Liver (tissue), 9 donors: ENCODE data around the gene TNFRSF25. TPM values are rescaled to one million over a fixed set of nuclear protein-coding genes. Genes with fewer than 3 reads are reported as not detected.

Experiments used
- DNase-seq: peaks from one replicate; pipeline ENCODE4 v3.0.0-alpha.2; 2017; ENCODE audit warnings: low spot score
- H3K27ac ChIP-seq, 2 donors: one replicate each; pipeline ENCODE4 v1.7.0; 2013; ENCODE audit warnings: inconsistent platforms in 2 of 2, low read length in 2 of 2, control low read depth in 1 of 2, low read depth in 1 of 2, mild to moderate bottlenecking in 1 of 2
- H3K27me3 ChIP-seq, 4 donors: one replicate each; pipeline versions ENCODE4 v1.6.1 to v1.7.0; 2013; ENCODE audit warnings: low read length in 3 of 4, inconsistent platforms in 1 of 4, mild to moderate bottlenecking in 1 of 4, moderate library complexity in 1 of 4; ENCODE audit not compliant: control insufficient read depth in 4 of 4, insufficient read depth in 4 of 4
- H3K36me3 ChIP-seq, 4 donors: one replicate each; pipeline versions ENCODE4 v1.6.1 to v1.7.0; 2013; ENCODE audit warnings: low read length in 3 of 4, mild to moderate bottlenecking in 3 of 4, low read depth in 1 of 4, moderate library complexity in 1 of 4; ENCODE audit not compliant: control insufficient read depth in 4 of 4, insufficient read depth in 3 of 4
- H3K4me1 ChIP-seq, 4 donors: one replicate each; pipeline versions ENCODE4 v1.6.1 to v1.7.0; 2013; ENCODE audit warnings: low read length in 3 of 4, mild to moderate bottlenecking in 3 of 4, moderate library complexity in 1 of 4; ENCODE audit not compliant: control insufficient read depth in 4 of 4, insufficient read depth in 4 of 4
- H3K4me3 ChIP-seq, 3 donors: one replicate each; pipeline versions ENCODE4 v1.6.1 to v1.7.0; 2013; ENCODE audit warnings: low read length in 3 of 3, control low read depth in 1 of 3, low read depth in 1 of 3, mild to moderate bottlenecking in 1 of 3
- H3K9ac ChIP-seq, 2 donors: one replicate each; pipeline ENCODE4 v1.7.0; 2013; ENCODE audit warnings: low read length in 2 of 2, mild to moderate bottlenecking in 2 of 2, moderate library complexity in 2 of 2, control low read depth in 1 of 2, low read depth in 1 of 2
- H3K9me3 ChIP-seq, 4 donors: one replicate each; pipeline versions ENCODE4 v1.6.1 to v1.7.0; 2013; ENCODE audit warnings: low read length in 3 of 4; ENCODE audit not compliant: control insufficient read depth in 4 of 4
- CTCF ChIP-seq: fragments of 150-350 bp; IDR thresholded peaks from 2 replicates; pipeline ENCODE4 v1.5.1; 2017; ENCODE audit warnings: improper control_type of control experiment, low read depth, low read length; ENCODE audit not compliant: missing input control
- FOXA1 ChIP-seq: IDR thresholded peaks from 2 replicates; pipeline ENCODE4 v1.6.1; 2016; ENCODE audit warnings: antibody characterized with exemption
- GABPA ChIP-seq, 2 donors: IDR thresholded peaks in 1 of 2; conservative IDR thresholded peaks in 1 of 2; 2 replicates each; pipeline ENCODE4 v1.6.1; 2016; ENCODE audit warnings: antibody characterized with exemption in 2 of 2, mild to moderate bottlenecking in 1 of 2, moderate library complexity in 1 of 2
- HNF4A ChIP-seq, 2 donors: conservative IDR thresholded peaks; 2 replicates each; pipeline ENCODE4 v1.6.1; 2016; ENCODE audit warnings: antibody characterized with exemption in 2 of 2, mild to moderate bottlenecking in 2 of 2
- MAX ChIP-seq: IDR thresholded peaks from 2 replicates; pipeline ENCODE4 v1.6.1; 2016; ENCODE audit warnings: antibody characterized with exemption
- NR2F2 ChIP-seq: IDR thresholded peaks from 2 replicates; pipeline ENCODE4 v1.6.1; 2016; ENCODE audit warnings: antibody characterized with exemption
- RAD21 ChIP-seq, 2 donors: IDR thresholded peaks; 2 replicates each; pipeline ENCODE4 v1.6.1; 2016; ENCODE audit warnings: antibody characterized with exemption in 2 of 2, mild to moderate bottlenecking in 2 of 2
- RXRA ChIP-seq, 2 donors: IDR thresholded peaks; 2 replicates each; pipeline ENCODE4 v1.6.1; 2017 to 2018; ENCODE audit warnings: antibody characterized with exemption in 2 of 2, mild to moderate bottlenecking in 1 of 2
- SP1 ChIP-seq: IDR thresholded peaks from 2 replicates; pipeline ENCODE4 v1.6.1; 2018; ENCODE audit warnings: antibody characterized with exemption, mild to moderate bottlenecking
- ZBTB33 ChIP-seq: IDR thresholded peaks from 2 replicates; pipeline ENCODE4 v1.6.1; 2016; ENCODE audit warnings: antibody characterized with exemption
- WGBS: extraction: QIAGEN DNeasy Blood & Tissue Kit; methylation state at CpG from one replicate; pipeline ENCODE4 v1.1.7; 2013; 5-methylcytosine and 5-hydroxymethylcytosine counted together
- polyA plus RNA-seq, 2 donors: library from polyadenylated mRNA; stranded (reverse) in 1 of 2; unstranded in 1 of 2; fragments of 200-250 nt in 1 of 2; fragments of >200 nt in 1 of 2; fragmentation: Nextera tagmentation in 1 of 2; extraction: Ambion mirVana in 1 of 2; gene quantifications; one replicate each; pipeline versions ENCODE4 v1.2.1 to v1.2.3, GENCODE V29; 2013 to 2015
- total RNA-seq, 2 donors: library from RNA; depleted of rRNA; stranded (reverse); fragments of >200 nt; gene quantifications; one replicate each; pipeline ENCODE4 v1.2.3, GENCODE V29; 2014
- donor health status: healthy.
- donor health status: healthy.
- donor health status: healthy.
- donor health status: healthy.
- donor health status: healthy.

The TNFRSF25 gene
- total and polyA plus RNA-seq, 4 donors: 0.78 to 2.6 (median 2.0) TPM

GRCh38 chr1:6450005-6450450 lies 15.9 kb downstream of the TNFRSF25 start:
- Histone ChIP-seq H3K4me1 (peaks cover 35 to 69% (median 44%) of the 10 kb centered on the region in 4 donors), H3K4me3 (peak overlapping the region in 1 of 3 donors; percentile 11), H3K27me3 (no peaks in the 10 kb centered on the region), H3K27ac (peak overlapping the region; percentile 70 to 76), H3K9ac (no peak overlapping the region), H3K9me3 (no peaks in the 10 kb centered on the region), H3K36me3 (no peaks in the 10 kb centered on the region)
- 9% methylated on average over 7 of the region's 7 CpGs for WGBS
- no peak for DNase-seq
- no peak for TF ChIP-seq FOXA1
- TF ChIP-seq NR2F2: no peak
- TF ChIP-seq ZBTB33: no peak
- no peak for TF ChIP-seq MAX
- no peak for TF ChIP-seq RAD21 (IDR thresholded peaks at IDR 0.05)
- no peak for TF ChIP-seq GABPA (IDR thresholded peaks at IDR 0.05 in 1 of 2, conservative IDR thresholded peaks at IDR 0.05 in 1 of 2)

GRCh38 chr1:6448749-6449631 lies 17.0 kb downstream of the TNFRSF25 start:
- no peaks in the 10 kb centered on the region for H3K9me3 ChIP-seq
- peak overlapping the region; percentile 70 to 76 for H3K27ac ChIP-seq
- H3K27me3 ChIP-seq: no peaks in the 10 kb centered on the region
- peak overlapping the region in 2 of 3 donors; percentile 10 to 55 for H3K4me3 ChIP-seq
- H3K4me1 ChIP-seq: peaks cover 34 to 78% (median 53%) of the 10 kb centered on the region in 4 donors
- no peak overlapping the region for H3K9ac ChIP-seq
- WGBS: 3% methylated on average over 66 of the region's 66 CpGs
- TF ChIP-seq CTCF: no peak
- TF ChIP-seq SP1: peak; percentile 60
- peak in 1 of 2 donors; percentile 29 for TF ChIP-seq HNF4A (conservative IDR thresholded peaks at IDR 0.05)
- peak; percentile 43 to 70 for TF ChIP-seq RXRA (IDR thresholded peaks at IDR 0.05)
- no peak for DNase-seq
- no peaks in the 10 kb centered on the region for H3K36me3 ChIP-seq
